ENCODE measurements around the gene MRPL23. TPM values are rescaled to one million over a fixed set of nuclear protein-coding genes. Genes with fewer than 3 reads are reported as not detected.

The MRPL23 gene
- total and polyA plus RNA-seq, 2 of the 13 experiments (the other 11 are each of a cell fraction or from before 2014, with no cell fraction given), result 67.8 to 123 TPM

- in situ Hi-C loops (cut with HindIII; ENCODE audit: extremely low pct_ligation_motif_present, low pct_unique_long_range_greater_than_20kb) (no loop called here), intact Hi-C loops (cut with micrococcal nuclease; ENCODE audit: unreplicated experiment) (no loop called here)
- POLR2A ChIA-PET, result interaction anchor here (0.6 kb wide), 1 partner anchor 236 kb away, joined by 3 read pairs; no protein-coding TSS in a partner anchor
- Histone ChIP-seq H3K36me3 (replicated peaks in 1 of 2; ENCODE audit: control insufficient read depth in 1 of 2, insufficient read depth in 2 of 2, low read length in 2 of 2) (no peaks in the 10 kb centered on the region), H3K27me3 (ENCODE audit: control insufficient read depth in 1 of 2, insufficient read depth in 2 of 2, low read length in 2 of 2) (peaks cover 31 to 85% of the 10 kb centered on the region in 2 experiments), H3K9me3 (ENCODE audit: low read length) (no peaks in the 10 kb centered on the region), H3K27ac (ENCODE audit: extremely low read length, insufficient read depth, low read length) (no peak overlapping the region), H3K4me3 (replicated peaks in 1 of 3; ENCODE audit: insufficient read depth in 1 of 3, low read depth in 2 of 3, low read length in 3 of 3) (no peak overlapping the region), H3K4me1 (ENCODE audit: insufficient read depth, low read length) (no peaks in the 10 kb centered on the region), H3K9ac (ENCODE audit: insufficient read depth, low read depth, low read length) (no peak overlapping the region), H4K20me1 (ENCODE audit: insufficient read depth, low read length) (no peaks in the 10 kb centered on the region), H3K79me2 (ENCODE audit: insufficient read depth, low read length) (no peaks in the 10 kb centered on the region), H2AFZ (ENCODE audit: low read length) (no peak overlapping the region), H3K4me2 (ENCODE audit: low read depth, low read length) (no peak overlapping the region)
- WGBS (ENCODE audit: low lambda C conversion rate), result 30% methylated on average over 8 of the region's 14 CpGs
- DNase-seq (ENCODE audit: low spot score), result no peak
- no peak for ATAC-seq
- no peak for FAIRE-seq
- BruUV-seq (replicated peaks), result no TSS peak
- CTCF ChIA-PET (ENCODE audit: low intra/inter-chr PET ratio, low total read pairs), result no interaction called here
- TF ChIP-seq PHF8 (CRISPR knock-in tag; IDR thresholded peaks at IDR 0.05), result no peak
- TF ChIP-seq ZNF441 (CRISPR knock-in tag; IDR thresholded peaks at IDR 0.05; ENCODE audit: borderline replicate concordance), result no peak
- TF ChIP-seq STAT5B (CRISPR knock-in tag; IDR thresholded peaks at IDR 0.05), result no peak
- TF ChIP-seq ZNF34 (CRISPR knock-in tag; IDR thresholded peaks at IDR 0.05; ENCODE audit: borderline replicate concordance), result no peak
- no peak for TF ChIP-seq THYN1 (CRISPR knock-in tag; IDR thresholded peaks at IDR 0.05; ENCODE audit: borderline replicate concordance, low read depth)
- no peak for TF ChIP-seq ZNF790 (CRISPR knock-in tag; IDR thresholded peaks at IDR 0.05; ENCODE audit: borderline replicate concordance)
- TF ChIP-seq, protein P1, sequence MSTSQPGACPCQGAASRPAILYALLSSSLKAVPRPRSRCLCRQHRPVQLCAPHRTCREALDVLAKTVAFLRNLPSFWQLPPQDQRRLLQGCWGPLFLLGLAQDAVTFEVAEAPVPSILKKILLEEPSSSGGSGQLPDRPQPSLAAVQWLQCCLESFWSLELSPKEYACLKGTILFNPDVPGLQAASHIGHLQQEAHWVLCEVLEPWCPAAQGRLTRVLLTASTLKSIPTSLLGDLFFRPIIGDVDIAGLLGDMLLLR (CRISPR knock-in tag; IDR thresholded peaks at IDR 0.05), result no peak
- TF ChIP-seq ZHX1 (CRISPR knock-in tag; IDR thresholded peaks at IDR 0.05; ENCODE audit: low read depth), result no peak
- no peak for TF ChIP-seq PCBP1 (IDR thresholded peaks at IDR 0.05; ENCODE audit: borderline replicate concordance, low read depth, low read length)
- no peak for TF ChIP-seq ZNF674 (CRISPR knock-in tag; IDR thresholded peaks at IDR 0.05; ENCODE audit: low read depth)
- no peak for TF ChIP-seq HDAC6 (IDR thresholded peaks at IDR 0.05; ENCODE audit: low read depth, low read length)
- TF ChIP-seq ZNF382 (CRISPR knock-in tag; IDR thresholded peaks at IDR 0.05; ENCODE audit: borderline replicate concordance), result no peak
- no peak for TF ChIP-seq KDM2A (CRISPR knock-in tag; IDR thresholded peaks at IDR 0.05; ENCODE audit: borderline replicate concordance, low read depth)
- no peak for TF ChIP-seq ZNF704 (CRISPR knock-in tag; IDR thresholded peaks at IDR 0.05; ENCODE audit: borderline replicate concordance)
- TF ChIP-seq HHEX (CRISPR knock-in tag; IDR thresholded peaks at IDR 0.05), result no peak
- TF ChIP-seq, protein P2, sequence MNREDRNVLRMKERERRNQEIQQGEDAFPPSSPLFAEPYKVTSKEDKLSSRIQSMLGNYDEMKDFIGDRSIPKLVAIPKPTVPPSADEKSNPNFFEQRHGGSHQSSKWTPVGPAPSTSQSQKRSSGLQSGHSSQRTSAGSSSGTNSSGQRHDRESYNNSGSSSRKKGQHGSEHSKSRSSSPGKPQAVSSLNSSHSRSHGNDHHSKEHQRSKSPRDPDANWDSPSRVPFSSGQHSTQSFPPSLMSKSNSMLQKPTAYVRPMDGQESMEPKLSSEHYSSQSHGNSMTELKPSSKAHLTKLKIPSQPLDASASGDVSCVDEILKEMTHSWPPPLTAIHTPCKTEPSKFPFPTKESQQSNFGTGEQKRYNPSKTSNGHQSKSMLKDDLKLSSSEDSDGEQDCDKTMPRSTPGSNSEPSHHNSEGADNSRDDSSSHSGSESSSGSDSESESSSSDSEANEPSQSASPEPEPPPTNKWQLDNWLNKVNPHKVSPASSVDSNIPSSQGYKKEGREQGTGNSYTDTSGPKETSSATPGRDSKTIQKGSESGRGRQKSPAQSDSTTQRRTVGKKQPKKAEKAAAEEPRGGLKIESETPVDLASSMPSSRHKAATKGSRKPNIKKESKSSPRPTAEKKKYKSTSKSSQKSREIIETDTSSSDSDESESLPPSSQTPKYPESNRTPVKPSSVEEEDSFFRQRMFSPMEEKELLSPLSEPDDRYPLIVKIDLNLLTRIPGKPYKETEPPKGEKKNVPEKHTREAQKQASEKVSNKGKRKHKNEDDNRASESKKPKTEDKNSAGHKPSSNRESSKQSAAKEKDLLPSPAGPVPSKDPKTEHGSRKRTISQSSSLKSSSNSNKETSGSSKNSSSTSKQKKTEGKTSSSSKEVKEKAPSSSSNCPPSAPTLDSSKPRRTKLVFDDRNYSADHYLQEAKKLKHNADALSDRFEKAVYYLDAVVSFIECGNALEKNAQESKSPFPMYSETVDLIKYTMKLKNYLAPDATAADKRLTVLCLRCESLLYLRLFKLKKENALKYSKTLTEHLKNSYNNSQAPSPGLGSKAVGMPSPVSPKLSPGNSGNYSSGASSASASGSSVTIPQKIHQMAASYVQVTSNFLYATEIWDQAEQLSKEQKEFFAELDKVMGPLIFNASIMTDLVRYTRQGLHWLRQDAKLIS (CRISPR knock-in tag; IDR thresholded peaks at IDR 0.05), result no peak
Measured at GRCh38 chr11:1922481-1923081, 24.6 kb upstream of the MRPL23 start.

Measured in HepG2 (cell line).